GM12892 (cell line): ENCODE measurements around the gene LRRC45.

Source experiments
- POLR2A ChIP-seq: IDR thresholded peaks from 2 replicates; pipeline ENCODE4 v1.6.1; 2011; ENCODE audit warnings: low read depth, low read length, control low read depth
- POLR2AphosphoS5 ChIP-seq: IDR thresholded peaks from 2 replicates; pipeline ENCODE4 v1.6.1; 2011; ENCODE audit warnings: low read depth, low read length, control low read depth
- TAF1 ChIP-seq: IDR thresholded peaks from 2 replicates; pipeline ENCODE4 v1.6.1; 2011; ENCODE audit warnings: low read depth, mild to moderate bottlenecking, control low read depth, low read length, borderline replicate concordance

DNA sequence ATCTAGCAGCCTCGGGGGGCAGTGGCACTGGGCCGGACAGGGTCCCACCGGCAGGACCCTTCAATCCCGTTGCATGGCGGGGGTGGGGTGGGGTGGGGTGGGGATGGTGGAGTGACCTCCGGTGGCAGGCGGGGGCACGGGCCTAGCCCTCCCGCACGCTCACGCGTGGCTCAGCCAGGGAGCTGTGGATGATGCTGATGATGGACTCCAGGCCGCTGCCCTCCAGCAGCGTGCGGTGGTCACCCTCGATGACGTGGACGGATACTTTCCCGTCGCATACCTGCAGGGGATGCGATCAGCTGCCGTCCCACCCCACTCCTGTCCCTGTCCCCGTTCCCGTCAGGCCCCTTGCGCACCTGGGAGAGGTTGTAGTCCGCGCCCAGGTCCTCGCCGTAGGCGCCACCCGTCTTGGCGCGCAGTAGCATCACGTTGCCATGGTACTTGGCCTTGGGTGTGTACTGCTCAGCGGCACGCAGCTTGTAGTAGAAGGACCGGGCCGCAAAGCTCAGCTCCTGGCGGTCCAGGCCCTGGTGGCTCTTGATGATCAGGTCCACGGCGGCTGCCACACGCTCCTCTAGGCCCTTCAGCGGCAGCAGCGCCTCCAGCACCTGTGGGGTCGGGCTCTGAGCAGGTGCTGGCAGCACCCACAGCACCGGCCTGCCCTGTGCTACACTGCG, 56.0 kb downstream of the LRRC45 start:
- no peak for TF ChIP-seq POLR2A
- TF ChIP-seq TAF1 = no peak
- no peak for TF ChIP-seq POLR2AphosphoS5
